SK-N-SH (cell line): ENCODE results near the gene PNPLA2.

Experiments
- CTCF ChIP-seq: fragments of 200-600 bp; sonication (generic); IDR thresholded peaks from 2 replicates; pipeline ENCODE4 v1.6.1; 2017; ENCODE audit warnings: antibody characterized with exemption, mild to moderate bottlenecking, moderate library complexity
- EP300 ChIP-seq, 2 experiments: IDR thresholded peaks; 2 replicates each; pipeline versions ENCODE4 v1.4.0 to v1.6.1; 2012; ENCODE audit warnings: borderline replicate concordance in 1 of 2, low read depth in 1 of 2, low read length in 1 of 2
- MAX ChIP-seq: IDR thresholded peaks from 2 replicates; pipeline ENCODE4 v1.4.0; 2012; ENCODE audit warnings: low read depth
- NFIC ChIP-seq: IDR thresholded peaks from 2 replicates; pipeline ENCODE4 v1.4.0; 2012; ENCODE audit warnings: borderline replicate concordance
- POLR2AphosphoS5 ChIP-seq: IDR thresholded peaks from 2 replicates; pipeline ENCODE4 v1.6.1; 2012; ENCODE audit warnings: low read depth, low read length

- TF ChIP-seq CTCF (no peak), MAX (no peak), POLR2AphosphoS5 (no peak; the same call in 1 of the 2 replicates), EP300 (IDR thresholded peaks at IDR 0.05; ENCODE audit: borderline replicate concordance in 1 of 2, low read depth in 1 of 2, low read length in 1 of 2) (no peak), NFIC (no peak)
Measured at GRCh38 chr11:813072-813455, 5.7 kb upstream of the PNPLA2 start.
